NOMO-1 (cell line): ENCODE results near the gene ECD.

Source experiments
- DNase-seq, 2 experiments: peaks; one replicate each; lab custom pipeline; 2025; ENCODE audit not compliant: unreplicated experiment in 2 of 2; lab: John Stamatoyannopoulos, UW

The ECD gene

GRCh38 chr10:73099141-73099540, 68.7 kb downstream of the ECD start:
- no peak for DNase-seq

DNA sequence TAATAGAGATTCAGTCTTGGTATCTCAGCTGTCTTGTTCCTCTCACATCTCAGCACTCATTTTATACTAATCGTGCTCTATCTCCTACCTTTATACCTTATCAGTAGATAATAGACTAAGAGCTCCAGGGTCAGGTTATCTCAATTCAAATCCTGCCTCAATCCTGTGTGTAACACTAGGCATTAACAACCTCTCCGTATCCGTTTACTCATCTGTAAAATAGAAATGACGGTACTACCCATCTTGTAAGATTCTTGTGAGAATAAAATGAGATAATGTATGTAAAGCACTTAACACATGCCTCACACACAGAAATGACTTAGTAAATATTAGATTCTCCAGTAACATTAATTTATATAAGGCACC, 70.5 kb downstream of the ECD start:
- no peak for DNase-seq

GRCh38 chr10:73096449-73097304, 71.1 kb downstream of the ECD start, which contains the start of gene P4HA1:
P4HA1 (minus strand) TSS chr10:73096866; CDS start chr10:73074883, 21,983 bp downstream.
- DNase-seq, result peak; percentile 92 to 95

GRCh38 chr10:73096041-73096448, 71.8 kb downstream of the ECD start:
- peak; percentile 65 to 66 for DNase-seq

DNA sequence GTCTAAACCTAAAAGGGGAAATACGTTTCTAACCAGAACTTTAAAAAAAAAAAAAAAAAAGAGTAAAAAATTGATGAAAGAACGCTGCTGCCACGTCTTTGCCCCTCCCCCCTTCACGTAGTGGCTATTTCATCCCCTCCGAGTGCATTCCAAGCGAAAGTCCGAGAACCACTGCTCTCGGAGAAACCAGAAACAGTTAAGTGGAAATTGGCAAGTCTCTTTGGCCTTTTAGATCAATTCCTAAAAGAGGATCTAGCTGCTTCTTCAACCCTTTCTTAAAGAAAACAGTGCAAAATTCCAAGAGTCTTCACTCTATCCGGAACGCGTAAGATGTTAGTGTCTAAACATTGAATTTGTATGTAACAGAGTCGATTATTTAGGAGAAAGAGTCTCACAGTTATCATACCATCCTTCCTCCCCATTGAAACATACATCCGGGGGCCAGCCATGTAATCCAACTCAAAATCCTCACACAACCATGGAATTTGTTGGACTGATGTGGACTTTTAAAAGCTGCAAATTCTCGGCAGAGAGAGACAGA, 72.3 kb downstream of the ECD start:
- peak; percentile 51 to 54 for DNase-seq

GRCh38 chr10:73094986-73095480, 72.8 kb downstream of the ECD start:
- DNase-seq, result no peak

DNA sequence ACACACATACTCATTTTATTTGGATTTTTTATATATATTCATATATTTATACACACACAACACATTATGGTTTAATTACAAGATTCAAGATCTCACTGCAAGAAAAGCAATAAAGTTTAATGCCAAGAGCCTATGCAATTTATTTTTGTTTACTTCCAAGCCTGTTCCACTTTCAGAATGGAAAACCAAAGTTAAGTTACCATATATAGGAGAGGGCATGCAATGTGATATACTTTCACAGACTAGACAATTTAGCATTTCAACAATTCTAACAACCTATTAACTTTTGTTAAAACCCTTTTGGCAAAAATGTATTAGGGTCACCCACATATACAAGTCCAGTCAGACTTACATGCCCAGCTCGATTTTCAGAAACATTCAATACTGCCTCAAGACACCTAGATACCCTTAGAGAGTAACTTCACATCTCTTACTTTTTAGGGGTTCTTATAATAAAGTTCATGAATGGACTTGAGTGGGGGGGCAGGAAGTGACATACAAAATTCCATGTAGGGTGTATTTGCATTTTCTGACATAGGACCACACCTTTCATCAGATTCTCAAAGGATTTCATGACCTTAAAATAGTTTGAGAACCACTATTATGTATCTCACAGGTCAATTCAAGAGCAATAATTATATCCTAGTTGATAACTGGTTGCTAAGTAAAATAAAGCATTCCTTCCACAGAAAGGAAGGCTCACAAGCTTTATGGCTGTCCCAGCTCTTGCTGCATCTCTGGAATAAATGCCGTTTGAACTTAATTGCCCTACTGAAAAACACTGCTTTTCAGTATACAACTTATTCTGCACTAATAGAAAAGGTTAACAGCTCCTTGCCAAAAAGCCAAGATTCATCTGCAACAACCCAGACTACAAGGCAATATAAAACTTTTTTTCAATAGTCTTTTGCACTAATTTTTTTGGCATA, 73.6 kb downstream of the ECD start:
- DNase-seq, result no peak

- no peak for DNase-seq
Measured at GRCh38 chr10:73092830-73093229, 75.0 kb downstream of the ECD start.

DNA sequence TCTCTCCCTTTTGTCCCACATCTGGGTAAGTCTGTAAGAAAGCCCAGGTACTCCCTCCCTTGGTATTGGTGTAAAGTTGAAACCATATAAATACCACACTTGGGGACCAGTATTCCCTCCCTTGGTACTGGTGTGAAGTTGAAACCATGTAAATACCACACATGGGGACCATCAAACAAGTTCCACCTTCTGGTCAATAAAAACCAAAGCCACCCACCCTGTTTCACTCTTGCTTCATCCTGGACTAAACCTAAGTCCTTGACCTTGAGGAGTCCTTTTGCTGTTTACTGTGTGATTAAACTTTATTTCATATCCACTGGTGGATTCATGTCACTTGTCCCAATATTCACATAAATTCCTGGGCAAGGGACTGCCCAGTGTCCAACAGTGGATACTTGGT, 79.5 kb downstream of the ECD start:
- DNase-seq, result no peak

DNA sequence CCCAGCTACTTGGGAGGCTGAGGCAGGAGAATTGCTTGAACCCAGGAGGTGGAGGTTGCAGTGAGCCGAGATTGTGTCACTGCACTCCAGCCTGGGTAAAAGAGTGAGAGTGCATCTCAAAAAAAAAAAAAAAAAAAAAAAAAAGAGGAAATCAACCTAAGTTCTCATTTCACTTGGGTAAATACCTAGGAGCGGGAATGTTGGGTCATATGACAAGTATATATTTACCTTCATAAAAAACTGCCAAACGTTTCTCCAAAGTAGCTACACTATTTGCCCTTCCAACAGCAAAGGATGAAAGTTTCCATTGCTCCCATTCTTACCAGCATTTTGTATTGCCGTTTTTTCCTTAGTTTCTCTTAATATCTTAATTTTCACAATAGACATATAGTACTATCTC, 81.0 kb downstream of the ECD start:
- DNase-seq, result no peak

- no peak for DNase-seq
Measured at GRCh38 chr10:73084209-73084608, 83.6 kb downstream of the ECD start.
